RKO (cell line): ENCODE data around the gene OR2S2.

Experiments
- DNase-seq: peaks from one replicate; pipeline ENCODE4 v3.0.0-alpha.2; 2016; ENCODE audit warnings: low spot score

Gene OR2S2

GRCh38 chr9:35909274-35909673, 48.7 kb downstream of the OR2S2 start, which contains the start of gene SPAAR:
TSS of gene SPAAR (plus strand) at chr9:35909490. CDS start at chr9:35910464, 974 bp downstream.
- DNase-seq = no peak

GRCh38 chr9:35908504-35909125, 49.3 kb downstream of the OR2S2 start:
- DNase-seq = no peak

GRCh38 chr9:35907711-35908503, 50.0 kb downstream of the OR2S2 start:
- DNase-seq = peak; percentile 37
